Measurements from ENCODE around the gene SCFD2. TPM values are rescaled to one million over a fixed set of nuclear protein-coding genes. Genes with fewer than 3 reads are reported as not detected.

SCFD2 gene
- total RNA-seq, 1 experiment from 2014 or later, result 36.6 TPM

- TF ChIP-seq CTCF (conservative IDR thresholded peaks at IDR 0.05; ENCODE audit: low read depth, low read length), result no peak
- no peak for TF ChIP-seq EZH2phosphoT487 (IDR thresholded peaks at IDR 0.05; ENCODE audit: borderline replicate concordance, low read length)
- no peak for TF ChIP-seq EZH2 (IDR thresholded peaks at IDR 0.05; ENCODE audit: low read length, unreplicated experiment)
- intact Hi-C loops (cut with micrococcal nuclease), result loop anchor here (5.0 to 10.0 kb wide), 5 partner anchors 166 to 964 kb away; partner anchors contain the start of genes CHIC2 and FIP1L1
- H4K20me1 ChIP-seq (ENCODE audit: low read length), result no peaks in the 10 kb centered on the region
- no peak overlapping the region for H3K4me2 ChIP-seq (ENCODE audit: low read length)
- no TSS peak for BruUV-seq (replicated peaks)
- no peak overlapping the region for H3K4me3 ChIP-seq (ENCODE audit: low read length)
- ChIA-PET CTCF (interaction anchor here (0.6 to 0.9 kb wide), 3 partner anchors 151 to 1038 kb away, joined by 3 to 5 read pairs (median 3); no protein-coding TSS in a partner anchor), POLR2A (ENCODE audit: unreplicated experiment) (interaction anchor here (0.7 kb wide), 1 partner anchor 160 kb away, joined by 3 read pairs; no protein-coding TSS in a partner anchor)
- H3K79me2 ChIP-seq (ENCODE audit: low read length), result no peaks in the 10 kb centered on the region
- ATAC-seq (no peak), DNase-seq (no peak)
- no peak overlapping the region for H3K27ac ChIP-seq (ENCODE audit: low read length)
- H3K27me3 ChIP-seq (ENCODE audit: low read length), result no peaks in the 10 kb centered on the region
- H3K36me3 ChIP-seq (ENCODE audit: low read depth, low read length), result no peaks in the 10 kb centered on the region
- H3K9ac ChIP-seq (ENCODE audit: low read length), result no peak overlapping the region
- H3K9me3 ChIP-seq (ENCODE audit: low read length), result no peaks in the 10 kb centered on the region
- no peak overlapping the region for H2AFZ ChIP-seq (ENCODE audit: low read length)
- H3K4me1 ChIP-seq (ENCODE audit: insufficient read depth, low read length), result no peaks in the 10 kb centered on the region
- H3F3A ChIP-seq (ENCODE audit: low read length, unreplicated experiment), result no peaks in the 10 kb centered on the region
- H3K9me2 ChIP-seq (replicated peaks; ENCODE audit: low read length), result no peaks in the 10 kb centered on the region
Observed at GRCh38 chr4:53195815-53196661, 169.8 kb downstream of the SCFD2 start.

- Histone ChIP-seq H3K4me3 (ENCODE audit: low read length) (no peak overlapping the region), H3K9me2 (replicated peaks; ENCODE audit: low read length) (no peaks in the 10 kb centered on the region), H4K20me1 (ENCODE audit: low read length) (no peaks in the 10 kb centered on the region), H3F3A (ENCODE audit: low read length, unreplicated experiment) (no peaks in the 10 kb centered on the region), H3K9me3 (ENCODE audit: low read length) (no peaks in the 10 kb centered on the region), H3K36me3 (ENCODE audit: low read depth, low read length) (no peaks in the 10 kb centered on the region), H3K27ac (ENCODE audit: low read length) (no peak overlapping the region), H3K4me1 (ENCODE audit: insufficient read depth, low read length) (no peaks in the 10 kb centered on the region), H2AFZ (ENCODE audit: low read length) (no peak overlapping the region), H3K27me3 (ENCODE audit: low read length) (no peaks in the 10 kb centered on the region), H3K79me2 (ENCODE audit: low read length) (no peaks in the 10 kb centered on the region), H3K9ac (ENCODE audit: low read length) (no peak overlapping the region), H3K4me2 (ENCODE audit: low read length) (no peak overlapping the region)
- DNase-seq, result no peak
- no peak for ATAC-seq
- TF ChIP-seq CTCF (conservative IDR thresholded peaks at IDR 0.05; ENCODE audit: low read depth, low read length) (no peak), EZH2phosphoT487 (IDR thresholded peaks at IDR 0.05; ENCODE audit: borderline replicate concordance, low read length) (no peak), EZH2 (IDR thresholded peaks at IDR 0.05; ENCODE audit: low read length, unreplicated experiment) (no peak)
- ChIA-PET POLR2A (ENCODE audit: unreplicated experiment) (no interaction called here), CTCF (interaction anchor here (0.9 kb wide), 1 partner anchor 1039 kb away, joined by 5 read pairs; no protein-coding TSS in a partner anchor)
- BruUV-seq (replicated peaks), result no TSS peak
- intact Hi-C loops (cut with micrococcal nuclease), result loop anchor here (5.0 to 10.0 kb wide), 6 partner anchors 168 to 962 kb away; partner anchors contain the start of genes CHIC2 and FIP1L1
Observed at GRCh38 chr4:53194727-53195126, 171.1 kb downstream of the SCFD2 start.

- Histone ChIP-seq H3K27me3 (ENCODE audit: low read length) (no peaks in the 10 kb centered on the region), H3K27ac (ENCODE audit: low read length) (no peak overlapping the region), H3K9me3 (ENCODE audit: low read length) (no peaks in the 10 kb centered on the region), H3K4me3 (ENCODE audit: low read length) (no peak overlapping the region), H3K36me3 (ENCODE audit: low read depth, low read length) (no peaks in the 10 kb centered on the region), H3F3A (ENCODE audit: low read length, unreplicated experiment) (no peaks in the 10 kb centered on the region), H3K9ac (ENCODE audit: low read length) (no peak overlapping the region), H3K4me2 (ENCODE audit: low read length) (no peak overlapping the region), H3K79me2 (ENCODE audit: low read length) (no peaks in the 10 kb centered on the region), H2AFZ (ENCODE audit: low read length) (no peak overlapping the region), H3K9me2 (replicated peaks; ENCODE audit: low read length) (no peaks in the 10 kb centered on the region), H3K4me1 (ENCODE audit: insufficient read depth, low read length) (no peaks in the 10 kb centered on the region), H4K20me1 (ENCODE audit: low read length) (no peaks in the 10 kb centered on the region)
- CTCF ChIA-PET, result no interaction called here
- intact Hi-C loops (cut with micrococcal nuclease), result loop anchor here (5.0 to 10.0 kb wide), 2 partner anchors 176 to 872 kb away; partner anchors contain the start of gene CHIC2
- BruUV-seq (replicated peaks), result no TSS peak
- no peak for TF ChIP-seq CTCF (conservative IDR thresholded peaks at IDR 0.05; ENCODE audit: low read depth, low read length)
- no peak for TF ChIP-seq EZH2phosphoT487 (IDR thresholded peaks at IDR 0.05; ENCODE audit: borderline replicate concordance, low read length)
- TF ChIP-seq EZH2 (IDR thresholded peaks at IDR 0.05; ENCODE audit: low read length, unreplicated experiment), result no peak
- POLR2A ChIA-PET (ENCODE audit: unreplicated experiment), result no interaction called here
- ATAC-seq (no peak), DNase-seq (no peak)
Observed at GRCh38 chr4:53193111-53193510, 172.8 kb downstream of the SCFD2 start.

Data from PC-3 (cell line).